ENCODE data around the gene RGPD8.

DNA sequence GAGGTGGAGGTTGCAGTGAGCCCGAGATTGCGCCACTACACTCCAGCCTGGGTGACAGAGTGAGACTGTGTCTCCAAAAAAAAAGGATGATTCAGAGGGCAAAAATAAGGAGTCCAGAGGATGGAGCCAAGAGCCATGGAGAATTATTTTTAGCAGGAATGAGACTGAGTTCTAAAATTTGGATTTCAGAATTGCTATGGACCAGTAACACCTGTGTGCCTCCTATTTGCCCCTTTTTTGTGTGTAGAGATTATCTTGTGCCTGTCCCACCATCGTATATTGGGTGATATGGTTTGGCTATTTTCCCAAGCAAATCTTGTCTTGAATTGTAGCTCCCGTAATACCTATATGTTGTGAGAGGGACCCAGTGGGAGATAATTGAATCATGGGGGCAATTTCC, 16.4 kb upstream of the RGPD8 start:
- no peak for TF ChIP-seq KDM1A (CRISPR knock-in tag; IDR thresholded peaks at IDR 0.05)
- no peak for TF ChIP-seq ZNF331 (CRISPR knock-in tag; IDR thresholded peaks at IDR 0.05)
- TF ChIP-seq, protein P1, sequence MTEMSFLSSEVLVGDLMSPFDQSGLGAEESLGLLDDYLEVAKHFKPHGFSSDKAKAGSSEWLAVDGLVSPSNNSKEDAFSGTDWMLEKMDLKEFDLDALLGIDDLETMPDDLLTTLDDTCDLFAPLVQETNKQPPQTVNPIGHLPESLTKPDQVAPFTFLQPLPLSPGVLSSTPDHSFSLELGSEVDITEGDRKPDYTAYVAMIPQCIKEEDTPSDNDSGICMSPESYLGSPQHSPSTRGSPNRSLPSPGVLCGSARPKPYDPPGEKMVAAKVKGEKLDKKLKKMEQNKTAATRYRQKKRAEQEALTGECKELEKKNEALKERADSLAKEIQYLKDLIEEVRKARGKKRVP (CRISPR knock-in tag; IDR thresholded peaks at IDR 0.05) = no peak
- TF ChIP-seq ZNF501 (CRISPR knock-in tag; IDR thresholded peaks at IDR 0.05) = no peak
- no peak for TF ChIP-seq ZSCAN31 (CRISPR knock-in tag; IDR thresholded peaks at IDR 0.05; ENCODE audit: low read depth)
- no peak for TF ChIP-seq RXRA (CRISPR knock-in tag; IDR thresholded peaks at IDR 0.05)
- TF ChIP-seq, protein P2, sequence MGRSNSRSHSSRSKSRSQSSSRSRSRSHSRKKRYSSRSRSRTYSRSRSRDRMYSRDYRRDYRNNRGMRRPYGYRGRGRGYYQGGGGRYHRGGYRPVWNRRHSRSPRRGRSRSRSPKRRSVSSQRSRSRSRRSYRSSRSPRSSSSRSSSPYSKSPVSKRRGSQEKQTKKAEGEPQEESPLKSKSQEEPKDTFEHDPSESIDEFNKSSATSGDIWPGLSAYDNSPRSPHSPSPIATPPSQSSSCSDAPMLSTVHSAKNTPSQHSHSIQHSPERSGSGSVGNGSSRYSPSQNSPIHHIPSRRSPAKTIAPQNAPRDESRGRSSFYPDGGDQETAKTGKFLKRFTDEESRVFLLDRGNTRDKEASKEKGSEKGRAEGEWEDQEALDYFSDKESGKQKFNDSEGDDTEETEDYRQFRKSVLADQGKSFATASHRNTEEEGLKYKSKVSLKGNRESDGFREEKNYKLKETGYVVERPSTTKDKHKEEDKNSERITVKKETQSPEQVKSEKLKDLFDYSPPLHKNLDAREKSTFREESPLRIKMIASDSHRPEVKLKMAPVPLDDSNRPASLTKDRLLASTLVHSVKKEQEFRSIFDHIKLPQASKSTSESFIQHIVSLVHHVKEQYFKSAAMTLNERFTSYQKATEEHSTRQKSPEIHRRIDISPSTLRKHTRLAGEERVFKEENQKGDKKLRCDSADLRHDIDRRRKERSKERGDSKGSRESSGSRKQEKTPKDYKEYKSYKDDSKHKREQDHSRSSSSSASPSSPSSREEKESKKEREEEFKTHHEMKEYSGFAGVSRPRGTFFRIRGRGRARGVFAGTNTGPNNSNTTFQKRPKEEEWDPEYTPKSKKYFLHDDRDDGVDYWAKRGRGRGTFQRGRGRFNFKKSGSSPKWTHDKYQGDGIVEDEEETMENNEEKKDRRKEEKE (IDR thresholded peaks at IDR 0.05) = no peak

Measured in HepG2 (cell line).